ENCODE results near the gene CIAPIN1.

- TF ChIP-seq REST (IDR thresholded peaks at IDR 0.05; ENCODE audit: low read depth) (no peak), POLR2A (IDR thresholded peaks at IDR 0.05; ENCODE audit: borderline replicate concordance, extremely low read depth, insufficient read depth, insufficient read length) (no peak), POLR2AphosphoS5 (IDR thresholded peaks at IDR 0.05; ENCODE audit: low read depth, low read length) (no peak)
- TF ChIP-seq, protein P1, sequence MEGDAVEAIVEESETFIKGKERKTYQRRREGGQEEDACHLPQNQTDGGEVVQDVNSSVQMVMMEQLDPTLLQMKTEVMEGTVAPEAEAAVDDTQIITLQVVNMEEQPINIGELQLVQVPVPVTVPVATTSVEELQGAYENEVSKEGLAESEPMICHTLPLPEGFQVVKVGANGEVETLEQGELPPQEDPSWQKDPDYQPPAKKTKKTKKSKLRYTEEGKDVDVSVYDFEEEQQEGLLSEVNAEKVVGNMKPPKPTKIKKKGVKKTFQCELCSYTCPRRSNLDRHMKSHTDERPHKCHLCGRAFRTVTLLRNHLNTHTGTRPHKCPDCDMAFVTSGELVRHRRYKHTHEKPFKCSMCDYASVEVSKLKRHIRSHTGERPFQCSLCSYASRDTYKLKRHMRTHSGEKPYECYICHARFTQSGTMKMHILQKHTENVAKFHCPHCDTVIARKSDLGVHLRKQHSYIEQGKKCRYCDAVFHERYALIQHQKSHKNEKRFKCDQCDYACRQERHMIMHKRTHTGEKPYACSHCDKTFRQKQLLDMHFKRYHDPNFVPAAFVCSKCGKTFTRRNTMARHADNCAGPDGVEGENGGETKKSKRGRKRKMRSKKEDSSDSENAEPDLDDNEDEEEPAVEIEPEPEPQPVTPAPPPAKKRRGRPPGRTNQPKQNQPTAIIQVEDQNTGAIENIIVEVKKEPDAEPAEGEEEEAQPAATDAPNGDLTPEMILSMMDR (IDR thresholded peaks at IDR 0.05 in 2 of 3, conservative IDR thresholded peaks at IDR 0.05 in 1 of 3; ENCODE audit: borderline replicate concordance in 1 of 3, insufficient read depth in 1 of 3, low read depth in 2 of 3, low read length in 2 of 3) = no peak
These were observed 58.7 kb downstream of the CIAPIN1 start for GRCh38 chr16:57388359-57389086.
